SU-DHL-6 (cell line): ENCODE data around the gene SMOC2.

Experiments used
- H2AFZ ChIP-seq: fragments of 200-600 bp; sonication (generic); 2 replicates; pipeline ENCODE4 v1.6.1; 2014; ENCODE audit warnings: low read depth, mild to moderate bottlenecking, moderate library complexity, mixed read lengths, antibody characterized with exemption, low read length; ENCODE audit not compliant: severe bottlenecking
- H3F3A ChIP-seq: fragments of 200-600 bp; shearing (Covaris generic); 2 replicates; pipeline ENCODE4 v1.6.0; 2016; ENCODE audit warnings: antibody characterized with exemption, mild to moderate bottlenecking; ENCODE audit not compliant: insufficient read depth
- H3K27ac ChIP-seq: fragments of 200-600 bp; sonication (generic); 2 replicates; pipeline ENCODE4 v1.5.1; 2016; ENCODE audit warnings: low read depth, mild to moderate bottlenecking, low read length, moderate library complexity, mixed read lengths
- H3K27me3 ChIP-seq: fragments of 200-600 bp; sonication (generic), shearing (Covaris generic); 2 replicates; pipeline ENCODE4 v1.6.0; 2014; ENCODE audit warnings: mild to moderate bottlenecking, low read length
- H3K36me3 ChIP-seq: fragments of 200-600 bp; sonication (generic); 2 replicates; pipeline ENCODE4 v1.6.1; 2014; ENCODE audit warnings: mild to moderate bottlenecking, low read length, mixed read lengths
- H3K4me2 ChIP-seq: fragments of 300-600, 200-600 bp; shearing (Covaris generic), sonication (generic); 2 replicates; pipeline ENCODE4 v1.6.0; 2014; ENCODE audit warnings: low read length, low read depth, mild to moderate bottlenecking; ENCODE audit not compliant: poor library complexity, severe bottlenecking
- H3K4me3 ChIP-seq: fragments of 200-600 bp; sonication (generic); 2 replicates; pipeline ENCODE4 v1.5.1; 2014; ENCODE audit warnings: antibody characterized with exemption, low read length, mild to moderate bottlenecking, mixed read lengths; ENCODE audit not compliant: insufficient read depth, poor library complexity, severe bottlenecking
- H3K79me2 ChIP-seq: fragments of 200-600 bp; sonication (generic); 2 replicates; pipeline ENCODE4 v1.6.1; 2014; ENCODE audit warnings: mild to moderate bottlenecking, low read length, moderate library complexity; ENCODE audit not compliant: insufficient read depth
- H3K9ac ChIP-seq: fragments of 200-600 bp; sonication (generic); 2 replicates; pipeline ENCODE4 v1.7.0; 2014; ENCODE audit warnings: mild to moderate bottlenecking, low read length
- H3K9me2 ChIP-seq: fragments of 200-600 bp; sonication (generic); replicated peaks from 2 replicates; pipeline ENCODE4 v1.6.1; 2014; ENCODE audit warnings: low read length; ENCODE audit not compliant: insufficient read depth
- H3K9me3 ChIP-seq: fragments of 200-600 bp; sonication (generic); 2 replicates; pipeline ENCODE4 v1.6.1; 2014; ENCODE audit warnings: low read length, mixed read lengths; ENCODE audit not compliant: insufficient read depth
- H4K20me1 ChIP-seq: fragments of 200-600 bp; sonication (generic); 2 replicates; pipeline ENCODE4 v1.6.1; 2014; ENCODE audit warnings: low read depth, mild to moderate bottlenecking, antibody characterized with exemption, low read length, moderate library complexity, mixed read lengths
- EZH2phosphoT487 ChIP-seq: fragments of 200-600 bp; sonication (generic), shearing (Covaris generic); conservative IDR thresholded peaks from 2 replicates; pipeline ENCODE4 v1.6.1; 2018; ENCODE audit warnings: mild to moderate bottlenecking, antibody characterized with exemption, low read length, moderate library complexity, mixed read lengths
- TF ChIP-seq, protein P1 (sequence below): fragments of 200-600 bp; sonication (generic); IDR thresholded peaks from one replicate; pipeline ENCODE4 v1.5.1; 2017; ENCODE audit warnings: antibody characterized with exemption, mild to moderate bottlenecking, low read length, moderate library complexity; ENCODE audit not compliant: insufficient read depth, poor library complexity, severe bottlenecking

SMOC2 gene

DNA sequence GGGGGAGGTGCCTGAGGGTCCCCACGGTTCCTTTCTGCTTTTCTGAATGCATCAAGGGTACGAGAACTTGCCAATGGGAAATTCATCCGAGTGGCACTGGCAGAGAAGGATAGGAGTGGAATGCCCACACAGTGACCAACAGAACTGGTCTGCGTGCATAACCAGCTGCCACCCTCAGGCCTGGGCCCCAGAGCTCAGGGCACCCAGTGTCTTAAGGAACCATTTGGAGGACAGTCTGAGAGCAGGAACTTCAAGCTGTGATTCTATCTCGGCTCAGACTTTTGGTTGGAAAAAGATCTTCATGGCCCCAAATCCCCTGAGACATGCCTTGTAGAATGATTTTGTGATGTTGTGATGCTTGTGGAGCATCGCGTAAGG, 226.4 kb downstream of the SMOC2 start:
- no peaks in the 10 kb centered on the region for H3K9me2 ChIP-seq
- H3K9ac ChIP-seq: no peak overlapping the region
- no peak overlapping the region for H3K4me2 ChIP-seq
- H2AFZ ChIP-seq: no peak overlapping the region
- H3K27me3 ChIP-seq: no peaks in the 10 kb centered on the region
- no peaks in the 10 kb centered on the region for H3F3A ChIP-seq
- H3K79me2 ChIP-seq: no peaks in the 10 kb centered on the region
- no peaks in the 10 kb centered on the region for H4K20me1 ChIP-seq
- H3K27ac ChIP-seq: no peak overlapping the region
- no peaks in the 10 kb centered on the region for H3K9me3 ChIP-seq
- TF ChIP-seq, protein P1, sequence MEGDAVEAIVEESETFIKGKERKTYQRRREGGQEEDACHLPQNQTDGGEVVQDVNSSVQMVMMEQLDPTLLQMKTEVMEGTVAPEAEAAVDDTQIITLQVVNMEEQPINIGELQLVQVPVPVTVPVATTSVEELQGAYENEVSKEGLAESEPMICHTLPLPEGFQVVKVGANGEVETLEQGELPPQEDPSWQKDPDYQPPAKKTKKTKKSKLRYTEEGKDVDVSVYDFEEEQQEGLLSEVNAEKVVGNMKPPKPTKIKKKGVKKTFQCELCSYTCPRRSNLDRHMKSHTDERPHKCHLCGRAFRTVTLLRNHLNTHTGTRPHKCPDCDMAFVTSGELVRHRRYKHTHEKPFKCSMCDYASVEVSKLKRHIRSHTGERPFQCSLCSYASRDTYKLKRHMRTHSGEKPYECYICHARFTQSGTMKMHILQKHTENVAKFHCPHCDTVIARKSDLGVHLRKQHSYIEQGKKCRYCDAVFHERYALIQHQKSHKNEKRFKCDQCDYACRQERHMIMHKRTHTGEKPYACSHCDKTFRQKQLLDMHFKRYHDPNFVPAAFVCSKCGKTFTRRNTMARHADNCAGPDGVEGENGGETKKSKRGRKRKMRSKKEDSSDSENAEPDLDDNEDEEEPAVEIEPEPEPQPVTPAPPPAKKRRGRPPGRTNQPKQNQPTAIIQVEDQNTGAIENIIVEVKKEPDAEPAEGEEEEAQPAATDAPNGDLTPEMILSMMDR: no peak
- no peak for TF ChIP-seq EZH2phosphoT487
- no peak overlapping the region for H3K4me3 ChIP-seq
- no peaks in the 10 kb centered on the region for H3K36me3 ChIP-seq

GRCh38 chr6:168670401-168670985, 229.5 kb downstream of the SMOC2 start:
- no peaks in the 10 kb centered on the region for H3K27me3 ChIP-seq
- no peaks in the 10 kb centered on the region for H3F3A ChIP-seq
- H3K9ac ChIP-seq: no peak overlapping the region
- H3K4me2 ChIP-seq: no peak overlapping the region
- no peaks in the 10 kb centered on the region for H4K20me1 ChIP-seq
- TF ChIP-seq EZH2phosphoT487: no peak
- TF ChIP-seq, protein P1: no peak
- H3K79me2 ChIP-seq: no peaks in the 10 kb centered on the region
- H3K9me3 ChIP-seq: no peaks in the 10 kb centered on the region
- H3K27ac ChIP-seq: no peak overlapping the region
- H3K36me3 ChIP-seq: no peaks in the 10 kb centered on the region
- H2AFZ ChIP-seq: no peak overlapping the region
- no peaks in the 10 kb centered on the region for H3K9me2 ChIP-seq
- H3K4me3 ChIP-seq: no peak overlapping the region

GRCh38 chr6:168671028-168671862, 230.3 kb downstream of the SMOC2 start:
- Histone ChIP-seq H2AFZ (no peak overlapping the region), H3K79me2 (no peaks in the 10 kb centered on the region), H4K20me1 (no peaks in the 10 kb centered on the region), H3K4me2 (no peak overlapping the region), H3K27me3 (no peaks in the 10 kb centered on the region), H3K9me2 (no peaks in the 10 kb centered on the region), H3K4me3 (no peak overlapping the region), H3K36me3 (no peaks in the 10 kb centered on the region), H3K9me3 (no peaks in the 10 kb centered on the region), H3F3A (no peaks in the 10 kb centered on the region), H3K9ac (no peak overlapping the region), H3K27ac (no peak overlapping the region)
- no peak for TF ChIP-seq EZH2phosphoT487
- TF ChIP-seq, protein P1: no peak
